Measurements from ENCODE around the gene WDR90.

GRCh38 chr16:621526-622105, 27.5 kb upstream of the WDR90 start:
- TF ChIP-seq EZH2 (IDR thresholded peaks at IDR 0.05; ENCODE audit: insufficient read depth, poor library complexity, severe bottlenecking) (no peak), EZH2phosphoT487 (IDR thresholded peaks at IDR 0.05; ENCODE audit: insufficient read depth, low read depth) (no peak)

Measured in GM23248 (cell line).